Skin of body (tissue), 2 donors: ENCODE data around the gene CDK19. TPM values are rescaled to one million over a fixed set of nuclear protein-coding genes. Genes with fewer than 3 reads are reported as not detected.
"Not testable (repeated sequence)": the region's sequence is repeated elsewhere in the genome, so short reads cannot be mapped to it uniquely, and the experiment has no call there.

Experiments
- DNase-seq: peaks from one replicate; lab custom pipeline; 2025; lab: John Stamatoyannopoulos, UW
- total RNA-seq: library from RNA; depleted of rRNA; stranded (reverse); fragments of >200 nt; gene quantifications from one replicate; pipeline ENCODE4 v1.2.3, GENCODE V29; 2014

The CDK19 gene
- total RNA-seq, 1 donor from 2014 or later = 22.4 TPM

- DNase-seq = no peak
Observed at GRCh38 chr6:110626442-110626841, 188.8 kb downstream of the CDK19 start.

GRCh38 chr6:110625883-110626282 is 189.4 kb downstream of the CDK19 start:
- no peak for DNase-seq

DNA sequence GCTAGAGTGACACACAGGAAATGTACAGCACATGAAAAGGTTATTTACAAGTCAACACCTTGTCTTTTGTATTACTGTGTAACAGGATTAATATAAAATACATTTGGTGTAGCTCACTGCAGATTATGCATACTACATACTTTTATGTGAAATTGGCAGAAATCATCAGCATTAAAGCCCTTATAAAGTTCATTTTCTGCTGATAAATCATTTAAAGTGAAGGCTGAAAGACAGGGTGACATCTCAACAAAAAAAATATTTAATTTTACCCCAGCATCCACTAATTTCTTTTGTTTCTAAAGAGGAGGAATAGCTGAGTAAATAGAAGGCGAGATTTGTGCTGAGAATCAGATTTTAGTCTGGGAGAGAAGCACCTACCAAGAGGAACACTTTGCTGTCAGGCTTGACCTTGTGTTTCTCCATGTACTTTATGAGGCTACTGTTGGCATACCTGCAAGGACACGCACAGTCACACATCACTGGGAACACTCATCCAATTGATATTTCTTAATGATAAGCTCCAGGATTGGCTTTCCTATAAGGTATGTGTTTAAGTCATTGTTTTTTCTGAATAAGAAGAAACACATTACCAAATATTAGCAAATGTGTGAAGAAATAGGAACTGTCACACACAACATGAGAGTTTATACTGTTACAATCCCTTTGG is 192.2 kb downstream of the CDK19 start:
- no peak for DNase-seq

DNA sequence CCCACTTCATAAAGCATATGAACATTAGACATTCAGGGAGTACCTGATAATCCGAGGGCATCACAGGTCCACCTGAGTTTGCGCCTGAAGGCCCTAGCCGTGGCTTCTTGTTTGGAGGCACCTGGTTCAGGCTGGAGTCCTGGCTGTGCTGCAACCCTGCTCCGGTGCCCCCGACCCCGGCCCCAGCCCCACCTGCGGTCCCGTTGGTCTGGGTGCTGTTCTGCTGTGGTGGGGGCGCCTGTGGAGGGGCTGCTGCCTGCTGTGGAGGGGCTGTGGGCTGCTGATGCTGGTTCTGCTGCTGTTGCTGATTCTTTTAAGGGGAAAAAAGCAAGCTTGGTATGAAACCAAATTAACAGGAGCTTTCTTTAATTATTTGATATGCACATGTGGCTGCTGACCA is 194.2 kb downstream of the CDK19 start:
- DNase-seq = no peak

GRCh38 chr6:110620065-110620464 is 195.2 kb downstream of the CDK19 start:
- no peak for DNase-seq

GRCh38 chr6:110619275-110619908 is 195.9 kb downstream of the CDK19 start:
- DNase-seq = no peak

GRCh38 chr6:110618591-110619267 is 196.5 kb downstream of the CDK19 start:
- DNase-seq = no peak

DNA sequence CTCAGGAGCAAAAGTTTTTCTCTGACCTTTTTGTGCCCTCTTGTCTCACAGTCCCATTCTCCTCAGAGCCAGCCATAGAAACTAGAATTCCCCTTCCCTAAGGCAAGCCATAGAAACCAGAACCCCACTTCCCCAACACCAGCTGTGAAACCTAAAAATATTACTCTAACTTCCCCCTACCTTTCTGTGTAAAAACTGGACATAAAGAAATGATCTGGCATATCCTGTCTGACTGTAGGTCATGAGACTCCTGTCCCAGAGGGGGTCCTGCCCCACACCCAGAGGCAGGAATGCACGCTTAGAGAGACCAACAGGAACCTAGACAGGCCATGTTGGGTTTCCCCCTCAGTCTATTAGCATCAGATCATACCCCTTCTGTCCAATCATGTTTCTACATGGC is 198.2 kb downstream of the CDK19 start:
- no peak for DNase-seq

DNA sequence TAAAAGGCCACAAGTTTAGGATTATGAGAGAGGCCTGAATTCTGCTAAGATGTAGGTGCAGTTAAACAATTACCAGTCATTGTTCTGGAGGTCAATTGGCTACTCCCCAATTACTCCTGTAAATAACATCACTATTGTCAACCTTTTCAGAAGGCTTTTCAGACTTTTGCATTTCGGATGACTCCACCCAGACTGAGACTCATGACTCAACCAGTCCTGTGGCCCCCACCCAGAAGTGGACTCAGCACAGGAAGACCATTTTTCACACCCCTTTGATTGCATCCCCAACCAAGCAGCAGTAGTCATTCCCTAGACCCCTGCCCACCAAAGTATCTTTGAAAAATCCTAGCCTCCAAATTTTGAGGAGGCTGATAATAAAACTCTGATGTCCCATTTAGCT is 199.5 kb downstream of the CDK19 start:
- DNase-seq = no peak

GRCh38 chr6:110614586-110614985 is 200.7 kb downstream of the CDK19 start:
- no peak for DNase-seq

DNA sequence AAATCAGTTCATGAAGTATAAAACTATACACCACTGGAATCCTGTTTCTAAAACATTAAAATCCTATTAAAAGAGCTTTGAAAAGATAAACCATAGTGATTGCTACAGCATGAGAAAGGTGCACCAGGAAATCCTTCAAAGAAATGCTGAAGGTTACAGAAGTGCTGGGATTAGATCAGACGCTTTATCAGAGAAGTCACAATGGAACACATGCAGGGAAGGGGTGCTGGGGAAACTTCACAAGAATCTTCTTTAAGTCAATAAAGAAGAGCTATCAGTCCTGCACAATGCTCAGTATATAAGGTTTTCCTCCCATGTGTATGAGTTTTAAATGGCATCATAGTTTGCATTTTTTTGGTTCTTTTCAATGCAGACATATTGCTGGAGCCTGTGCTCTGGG is 201.2 kb downstream of the CDK19 start:
- DNase-seq = no peak

- DNase-seq = no peak
Observed at GRCh38 chr6:110613356-110613755, 201.9 kb downstream of the CDK19 start.

DNA sequence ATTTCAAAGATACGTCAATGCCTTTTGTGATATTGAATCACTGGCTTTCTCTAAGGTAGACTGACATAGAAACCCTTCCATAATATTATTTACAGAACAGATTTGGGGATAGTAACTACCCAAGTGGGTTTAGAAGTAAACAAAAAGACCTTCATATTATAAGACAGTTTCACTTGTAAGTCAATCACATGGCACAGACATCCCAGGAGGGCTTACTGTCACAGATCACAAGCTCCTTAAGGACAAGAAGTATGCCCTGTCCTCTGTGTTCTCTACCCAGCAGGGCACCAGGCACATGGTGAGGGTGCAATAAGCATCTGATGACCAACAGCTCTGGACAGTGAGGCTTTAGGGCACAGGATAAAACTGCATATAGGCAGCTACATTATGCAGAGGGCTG is 203.0 kb downstream of the CDK19 start:
- DNase-seq = no peak

DNA sequence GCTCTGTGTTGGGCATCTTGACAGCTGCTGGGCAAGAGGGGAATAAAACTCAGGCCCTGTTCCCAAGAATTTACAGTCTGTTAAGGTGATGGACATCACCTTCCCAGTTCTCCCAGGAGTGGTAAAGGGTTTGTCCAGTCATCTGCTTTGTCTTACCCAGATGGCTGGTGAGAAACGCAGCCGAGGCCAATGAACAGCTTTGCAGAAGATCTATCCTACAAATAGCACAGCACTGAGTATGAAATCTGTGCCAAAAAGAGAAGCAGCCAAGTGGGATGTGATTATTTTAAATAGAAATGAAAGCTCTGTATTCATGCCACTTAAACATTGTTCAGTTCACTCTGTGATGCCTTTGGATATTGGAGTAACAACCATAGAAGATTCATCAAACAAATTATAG is 206.2 kb downstream of the CDK19 start:
- no peak for DNase-seq

GRCh38 chr6:110608151-110608550 is 207.1 kb downstream of the CDK19 start:
- DNase-seq = no peak

DNA sequence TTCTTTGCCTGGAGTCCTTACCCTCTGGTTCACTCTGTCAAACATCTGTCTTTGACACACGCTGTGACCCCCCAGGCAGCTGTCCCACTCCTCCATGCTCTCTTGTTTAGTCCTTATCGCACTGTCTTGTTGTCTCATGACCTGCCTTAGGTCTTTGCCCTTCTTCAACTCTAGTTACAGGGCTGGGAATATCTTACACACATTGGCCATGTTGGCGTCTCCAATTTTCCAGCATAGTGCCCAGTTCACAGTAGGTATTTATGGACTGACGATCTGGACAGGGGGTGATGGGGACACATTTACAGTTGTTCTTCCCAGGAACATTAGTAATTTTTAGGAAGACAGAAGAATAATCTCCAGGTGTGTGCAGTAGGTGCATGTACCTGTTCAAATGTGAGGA is 209.1 kb downstream of the CDK19 start:
- DNase-seq = no peak

GRCh38 chr6:110600640-110601039 is 214.6 kb downstream of the CDK19 start:
- DNase-seq = not testable (repeated sequence)

DNA sequence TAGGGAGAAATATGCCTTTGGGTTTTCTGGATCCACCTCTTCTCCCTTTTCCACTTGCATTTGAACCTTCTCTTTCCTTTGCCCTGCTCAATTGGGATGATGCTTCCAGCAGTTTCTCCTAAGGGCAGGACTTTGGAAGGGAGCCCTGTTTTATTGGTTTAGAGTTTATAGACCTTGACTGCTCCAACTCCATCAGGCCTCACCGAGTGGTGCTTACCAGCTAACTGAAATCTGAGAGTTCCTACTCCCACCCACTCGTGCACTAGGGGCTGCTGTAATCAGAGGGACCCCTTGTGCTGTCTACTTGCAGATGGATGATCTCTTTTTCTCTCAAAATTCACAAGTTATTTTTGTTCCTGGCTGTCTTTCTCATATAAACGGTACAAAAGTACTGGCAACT is 217.5 kb downstream of the CDK19 start:
- no peak for DNase-seq

DNA sequence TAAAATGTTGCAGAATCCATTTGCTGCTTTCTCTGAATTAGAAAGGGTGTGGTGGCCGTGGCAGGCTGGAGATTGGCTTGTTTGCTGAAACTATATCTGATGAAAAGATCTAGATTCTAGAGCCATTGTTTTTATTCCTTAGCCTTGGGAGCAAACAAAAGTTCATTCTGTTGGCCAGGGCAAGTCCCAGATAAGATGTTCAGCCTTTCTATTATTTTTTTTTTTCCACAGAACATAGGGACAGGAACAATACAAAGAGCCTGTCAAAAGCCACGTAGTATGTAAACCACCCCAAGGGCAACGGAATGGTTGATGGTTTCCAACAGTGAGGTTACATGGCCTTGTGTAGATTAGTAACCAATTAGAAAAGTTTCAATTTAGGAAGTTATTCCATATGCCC is 218.9 kb downstream of the CDK19 start:
- no peak for DNase-seq

- DNase-seq = no peak
Observed at GRCh38 chr6:110595112-110595511, 220.2 kb downstream of the CDK19 start.

- no peak for DNase-seq
Observed at GRCh38 chr6:110593637-110594036, 221.6 kb downstream of the CDK19 start.

- no peak for DNase-seq
Observed at GRCh38 chr6:110592765-110593164, 222.5 kb downstream of the CDK19 start.

- DNase-seq = no peak
Observed at GRCh38 chr6:110590821-110591351, 224.4 kb downstream of the CDK19 start.
